MCF 10A (cell line): Measurements from ENCODE around the gene ARHGAP8. TPM values are rescaled to one million over a fixed set of nuclear protein-coding genes. Genes with fewer than 3 reads are reported as not detected.

Experiments
- BruUV-seq: library from RNA; stranded (reverse); fragments of 400-500 nt; replicated peaks from 2 replicates; lab custom pipeline; 2021; lab: Mats Ljungman, UMichigan
- CTCF ChIA-PET: fragments of 300-600 bp; sonication (Branson Sonifier 250); formaldehyde crosslinking; extraction: SDS; loops from one replicate; lab custom pipeline; 2021; ENCODE audit warnings: antibody characterized with exemption, inconsistent platforms; lab: Yijun Ruan, JAX
- POLR2A ChIA-PET: fragments of 300-600, 350-650 bp; sonication (Branson Sonifier 250); formaldehyde crosslinking; extraction: SDS; loops from one replicate; lab custom pipeline; 2020; ENCODE audit warnings: antibody characterized with exemption, inconsistent platforms; lab: Yijun Ruan, JAX
- DNase-seq: peaks from one replicate; pipeline ENCODE4 v3.0.0-alpha.2; 2018; ENCODE audit not compliant: unreplicated experiment
- H3K27ac Mint-ChIP-seq: one replicate; pipeline ENCODE4 v1.8.0; 2022; ENCODE audit warnings: mild to moderate bottlenecking, low read depth, mixed read lengths; ENCODE audit not compliant: unreplicated experiment
- H3K27me3 Mint-ChIP-seq: one replicate; pipeline ENCODE4 v1.8.0; 2022; ENCODE audit warnings: mixed read lengths; ENCODE audit not compliant: insufficient read depth, unreplicated experiment
- H3K36me3 Mint-ChIP-seq: one replicate; pipeline ENCODE4 v1.8.0; 2022; ENCODE audit warnings: mild to moderate bottlenecking, moderate library complexity, mixed read lengths; ENCODE audit not compliant: insufficient read depth, unreplicated experiment
- H3K4me1 Mint-ChIP-seq: one replicate; pipeline ENCODE4 v1.8.0; 2022; ENCODE audit warnings: mixed read lengths; ENCODE audit not compliant: insufficient read depth, unreplicated experiment
- H3K4me3 Mint-ChIP-seq: one replicate; pipeline ENCODE4 v1.8.0; 2022; ENCODE audit warnings: mild to moderate bottlenecking, moderate library complexity, mixed read lengths; ENCODE audit not compliant: unreplicated experiment
- H3K9me3 Mint-ChIP-seq: one replicate; pipeline ENCODE4 v1.8.0; 2022; ENCODE audit warnings: mixed read lengths; ENCODE audit not compliant: unreplicated experiment
- intact Hi-C: fragments of 100-400 bp; cut with micrococcal nuclease; formaldehyde crosslinking; loops from 2 replicates; pipeline ENCODE4 v1.14.1; 2022
- total RNA-seq: library from RNA; stranded (reverse); gene quantifications from 2 replicates; pipeline ENCODE4 v1.2.3, GENCODE V29; 2022
- TF ChIP-seq, protein P1 (sequence below): fragments of 200-600 bp; IDR thresholded peaks from one replicate; pipeline ENCODE4 v1.8.0; 2022; ENCODE audit warnings: antibody characterized with exemption, mild to moderate bottlenecking; ENCODE audit not compliant: unreplicated experiment

Gene ARHGAP8
- total RNA-seq, 1 experiment from 2014 or later: 18.6 TPM

DNA sequence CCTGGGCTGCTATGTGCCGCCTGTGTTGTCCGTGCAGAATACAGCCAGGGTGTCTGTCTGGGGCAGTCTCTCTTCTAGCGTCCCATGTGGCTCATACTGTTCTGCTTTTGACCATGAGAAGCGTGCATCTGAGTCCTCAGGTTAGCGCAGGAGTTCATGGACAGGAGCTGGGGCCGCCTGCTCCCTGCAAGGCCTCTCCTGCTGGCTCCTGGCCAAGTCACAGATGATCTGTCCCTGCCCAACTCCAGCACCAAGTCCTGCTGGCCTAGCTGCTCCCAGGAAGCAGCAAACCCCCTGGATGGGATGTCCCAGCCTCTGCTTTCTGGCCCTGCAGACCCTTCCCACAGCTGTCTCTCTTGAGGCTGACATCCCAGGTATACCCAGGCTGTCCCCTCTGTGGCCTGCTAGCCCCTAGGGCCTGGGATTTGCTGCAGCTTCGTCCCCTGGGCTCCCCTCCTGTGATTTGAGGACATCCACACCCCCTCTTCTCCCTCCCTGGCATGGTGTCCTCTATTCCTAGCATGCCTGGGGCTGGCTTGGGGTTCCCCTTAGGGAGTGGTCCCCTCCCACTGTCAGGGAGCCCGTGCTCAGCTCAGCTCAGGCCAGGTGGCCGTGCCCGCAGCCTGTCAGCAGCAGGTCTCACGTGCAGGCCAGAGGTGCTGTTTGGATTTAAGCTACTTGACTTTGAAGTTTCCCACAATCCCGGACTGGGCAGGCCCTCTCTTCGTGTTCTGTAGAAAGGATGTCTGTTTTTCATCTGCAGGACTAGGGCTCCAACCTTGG is 32.6 kb upstream of the ARHGAP8 start:
- Mint-ChIP-seq H3K27ac (no peak overlapping the region), H3K27me3 (no peaks in the 10 kb centered on the region), H3K36me3 (no peaks in the 10 kb centered on the region), H3K4me1 (no peaks in the 10 kb centered on the region), H3K4me3 (no peak overlapping the region), H3K9me3 (no peaks in the 10 kb centered on the region)
- TF ChIP-seq, protein P1, sequence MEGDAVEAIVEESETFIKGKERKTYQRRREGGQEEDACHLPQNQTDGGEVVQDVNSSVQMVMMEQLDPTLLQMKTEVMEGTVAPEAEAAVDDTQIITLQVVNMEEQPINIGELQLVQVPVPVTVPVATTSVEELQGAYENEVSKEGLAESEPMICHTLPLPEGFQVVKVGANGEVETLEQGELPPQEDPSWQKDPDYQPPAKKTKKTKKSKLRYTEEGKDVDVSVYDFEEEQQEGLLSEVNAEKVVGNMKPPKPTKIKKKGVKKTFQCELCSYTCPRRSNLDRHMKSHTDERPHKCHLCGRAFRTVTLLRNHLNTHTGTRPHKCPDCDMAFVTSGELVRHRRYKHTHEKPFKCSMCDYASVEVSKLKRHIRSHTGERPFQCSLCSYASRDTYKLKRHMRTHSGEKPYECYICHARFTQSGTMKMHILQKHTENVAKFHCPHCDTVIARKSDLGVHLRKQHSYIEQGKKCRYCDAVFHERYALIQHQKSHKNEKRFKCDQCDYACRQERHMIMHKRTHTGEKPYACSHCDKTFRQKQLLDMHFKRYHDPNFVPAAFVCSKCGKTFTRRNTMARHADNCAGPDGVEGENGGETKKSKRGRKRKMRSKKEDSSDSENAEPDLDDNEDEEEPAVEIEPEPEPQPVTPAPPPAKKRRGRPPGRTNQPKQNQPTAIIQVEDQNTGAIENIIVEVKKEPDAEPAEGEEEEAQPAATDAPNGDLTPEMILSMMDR: no peak
- no peak for DNase-seq
- ChIA-PET POLR2A (no interaction called here), CTCF (interaction anchor here (0.5 to 2.6 kb wide), 3 partner anchors 16 to 276 kb away, joined by 3 to 14 read pairs (median 3); no protein-coding TSS in a partner anchor)
- no TSS peak for BruUV-seq
- intact Hi-C loops: no loop called here

DNA sequence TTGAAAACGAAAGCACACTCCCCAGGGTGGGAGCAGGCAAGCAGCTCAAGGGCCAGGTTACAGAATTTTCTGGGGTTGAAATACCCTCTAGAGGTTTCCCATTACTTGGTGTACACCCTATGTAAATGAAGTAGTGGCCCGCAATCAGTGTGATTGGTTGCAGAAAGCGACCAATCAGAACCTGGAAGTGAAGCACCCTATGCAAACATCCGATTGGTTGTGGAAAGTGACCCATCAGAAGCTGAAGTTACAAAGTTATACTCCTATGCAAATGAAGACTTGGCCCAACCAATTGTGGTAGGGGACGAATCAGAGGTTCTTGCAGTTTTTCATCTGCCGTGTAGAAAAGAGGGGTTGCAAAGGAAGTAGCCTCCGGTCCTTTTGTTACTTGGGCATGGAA is 31.2 kb upstream of the ARHGAP8 start:
- TF ChIP-seq, protein P1: no peak
- intact Hi-C loops: no loop called here

DNA sequence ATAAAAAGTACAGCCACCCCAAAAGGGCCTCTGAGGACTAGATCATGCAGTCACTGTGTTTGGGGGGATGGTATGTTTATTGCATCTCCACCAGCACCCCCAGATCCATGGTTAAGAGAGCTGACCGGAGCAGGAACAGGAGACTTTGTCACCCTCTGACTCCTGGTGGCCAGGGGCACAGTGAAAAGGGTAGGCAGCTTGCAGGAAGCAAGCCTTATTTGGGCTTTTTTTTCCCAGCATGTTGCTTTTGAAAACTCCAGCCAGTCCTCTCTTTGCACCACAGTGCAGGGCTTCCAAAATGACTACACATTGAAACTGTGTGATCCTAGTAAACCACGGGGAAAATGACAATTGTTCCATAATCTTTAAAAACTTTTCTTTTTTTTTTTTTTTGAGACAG is 29.8 kb upstream of the ARHGAP8 start:
- TF ChIP-seq, protein P1: no peak
- H3K36me3 Mint-ChIP-seq: no peaks in the 10 kb centered on the region
- no peak for DNase-seq
- H3K4me1 Mint-ChIP-seq: no peaks in the 10 kb centered on the region
- H3K4me3 Mint-ChIP-seq: no peak overlapping the region
- no peaks in the 10 kb centered on the region for H3K27me3 Mint-ChIP-seq
- POLR2A ChIA-PET: no interaction called here
- no peak overlapping the region for H3K27ac Mint-ChIP-seq
- H3K9me3 Mint-ChIP-seq: no peaks in the 10 kb centered on the region
- CTCF ChIA-PET: interaction anchor here (0.6 to 1.5 kb wide), 3 partner anchors 14 to 1970 kb away, joined by 3 to 4 read pairs (median 4); no protein-coding TSS in a partner anchor
- BruUV-seq: no TSS peak
- intact Hi-C loops: no loop called here

More for the DNA sequence above, 31.2 kb upstream of the ARHGAP8 start:
- no TSS peak for BruUV-seq
- Mint-ChIP-seq H3K9me3 (no peaks in the 10 kb centered on the region), H3K27ac (no peak overlapping the region), H3K4me3 (no peak overlapping the region), H3K27me3 (no peaks in the 10 kb centered on the region), H3K36me3 (no peaks in the 10 kb centered on the region), H3K4me1 (no peaks in the 10 kb centered on the region)
- no peak for DNase-seq
- POLR2A ChIA-PET: no interaction called here
- CTCF ChIA-PET: interaction anchor here (0.9 kb wide), 1 partner anchor 16 kb away, joined by 3 read pairs; no protein-coding TSS in a partner anchor

DNA sequence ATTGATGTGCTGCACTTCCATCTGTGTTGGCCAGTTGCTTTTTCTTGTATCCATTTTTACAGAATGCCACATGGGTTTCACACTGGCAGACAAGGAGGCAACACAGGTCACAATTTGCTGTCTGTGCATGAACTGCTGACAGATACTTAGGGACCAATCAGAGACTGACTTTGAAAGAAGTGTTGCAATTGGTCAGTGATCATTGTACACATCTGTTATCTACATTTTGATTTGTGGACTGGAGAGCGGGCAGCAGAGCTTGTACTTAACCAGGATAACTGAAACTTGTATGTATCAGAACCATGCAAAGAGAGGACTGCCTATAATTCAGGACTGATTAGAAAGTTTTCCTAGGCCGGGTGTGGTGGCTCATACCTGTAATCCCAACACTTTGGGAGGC is 28.6 kb upstream of the ARHGAP8 start:
- H3K27ac Mint-ChIP-seq: no peak overlapping the region
- TF ChIP-seq, protein P1: no peak
- no peaks in the 10 kb centered on the region for H3K9me3 Mint-ChIP-seq
- no TSS peak for BruUV-seq
- H3K27me3 Mint-ChIP-seq: no peaks in the 10 kb centered on the region
- intact Hi-C loops: no loop called here
- CTCF ChIA-PET: interaction anchor here (0.7 to 1.2 kb wide), 4 partner anchors 9 to 26 kb away, joined by 3 read pairs; no protein-coding TSS in a partner anchor
- no peaks in the 10 kb centered on the region for H3K4me1 Mint-ChIP-seq
- no peak for DNase-seq
- no peak overlapping the region for H3K4me3 Mint-ChIP-seq
- H3K36me3 Mint-ChIP-seq: no peaks in the 10 kb centered on the region
- POLR2A ChIA-PET: no interaction called here
